COLO829 (cell line): ENCODE data around the gene CENPC.
"Not testable (repeated sequence)": the region's sequence is repeated elsewhere in the genome, so short reads cannot be mapped to it uniquely, and the experiment has no call there.

Experiments used
- DNase-seq: peaks from one replicate; pipeline ENCODE4 v3.0.0; 2012; ENCODE audit warnings: low spot score

Gene CENPC

DNA sequence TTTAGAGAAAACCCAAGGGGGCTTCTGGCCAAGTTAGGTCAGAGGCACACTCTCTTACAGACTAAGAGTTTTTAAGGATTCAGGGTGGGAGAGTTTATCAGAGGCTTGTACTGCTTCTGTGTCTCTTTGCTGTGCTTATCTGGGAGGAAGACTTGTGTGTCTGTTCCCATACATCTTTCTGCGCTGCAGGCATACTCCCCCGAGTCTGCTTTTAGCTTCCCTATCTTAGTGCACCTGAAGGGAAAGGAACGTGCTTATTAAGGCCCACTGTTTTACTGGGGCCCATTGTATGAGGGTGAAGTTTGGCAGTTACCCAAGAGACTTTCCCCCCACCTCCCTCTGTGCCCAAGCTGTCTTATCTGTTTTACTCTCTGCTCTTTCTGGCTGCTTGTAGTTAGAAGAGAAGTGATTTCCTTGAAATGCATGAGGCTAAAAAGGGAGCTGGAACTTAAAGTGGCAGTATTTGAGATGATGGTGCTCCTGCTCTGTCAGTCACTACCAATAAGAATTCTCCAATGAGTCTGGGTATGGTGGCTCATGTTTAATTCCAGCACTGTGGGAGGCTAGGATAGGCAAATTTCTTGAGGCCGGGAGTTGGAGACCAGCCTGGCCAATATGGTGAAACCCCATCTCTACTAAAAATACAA, 7.0 kb upstream of the CENPC start:
- DNase-seq, result not testable (repeated sequence)

DNA sequence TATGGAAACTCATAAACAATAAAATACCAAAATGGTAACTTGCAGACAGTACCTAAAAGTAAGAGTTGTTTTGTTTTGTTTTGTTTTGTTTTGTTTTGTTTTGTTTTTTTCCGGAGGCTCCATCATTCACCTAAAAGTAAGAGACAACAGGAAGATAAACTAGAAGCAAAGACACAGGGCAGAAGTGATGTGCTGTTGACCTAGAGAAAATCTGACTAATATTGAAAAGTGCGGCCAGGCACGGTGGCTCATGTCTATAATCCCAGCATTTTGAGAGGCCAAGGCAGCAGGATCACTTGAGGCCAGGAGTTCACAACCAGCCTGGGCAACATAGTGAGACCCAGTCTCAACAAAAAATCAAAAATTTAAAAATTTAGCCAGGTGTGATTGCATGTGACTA, 5.6 kb upstream of the CENPC start:
- no peak for DNase-seq

DNA sequence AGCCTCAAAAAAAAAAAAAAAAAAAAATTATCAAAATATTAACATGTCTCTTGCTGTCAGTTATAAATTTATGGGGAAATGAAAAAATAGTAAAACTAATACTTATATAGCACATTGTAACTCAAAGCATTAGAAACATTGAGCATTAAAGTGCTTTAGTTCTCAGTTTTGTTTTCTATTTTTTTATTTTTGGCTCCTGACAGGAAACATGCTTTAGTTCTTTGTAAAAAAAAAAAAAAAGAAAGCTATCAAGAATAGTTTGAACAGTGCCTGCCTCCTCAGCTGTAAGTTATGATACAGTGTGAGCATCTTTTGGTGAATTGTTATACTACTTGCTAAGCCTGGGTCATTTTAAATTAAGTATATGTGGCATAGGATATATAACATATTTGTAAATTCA, 5.1 kb upstream of the CENPC start:
- DNase-seq, result no peak

DNA sequence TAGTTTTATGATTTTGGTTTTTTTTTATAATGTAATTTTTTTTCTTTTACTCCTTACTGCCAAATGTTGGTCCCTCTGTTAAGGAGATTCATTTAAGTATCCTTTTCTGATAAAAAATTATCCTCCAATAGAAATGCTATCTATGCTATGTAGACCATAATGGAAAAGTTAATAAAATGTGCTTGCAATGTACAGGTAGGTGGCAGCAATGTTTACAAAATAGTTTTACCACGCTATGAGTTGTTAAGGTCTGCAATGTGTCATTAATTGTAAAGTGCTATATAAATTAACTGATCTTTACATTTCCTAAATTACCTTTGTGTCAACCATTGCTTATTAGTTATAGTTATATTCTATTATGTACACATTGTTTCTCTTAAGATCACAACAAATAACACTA, 3.8 kb upstream of the CENPC start:
- DNase-seq, result no peak

DNA sequence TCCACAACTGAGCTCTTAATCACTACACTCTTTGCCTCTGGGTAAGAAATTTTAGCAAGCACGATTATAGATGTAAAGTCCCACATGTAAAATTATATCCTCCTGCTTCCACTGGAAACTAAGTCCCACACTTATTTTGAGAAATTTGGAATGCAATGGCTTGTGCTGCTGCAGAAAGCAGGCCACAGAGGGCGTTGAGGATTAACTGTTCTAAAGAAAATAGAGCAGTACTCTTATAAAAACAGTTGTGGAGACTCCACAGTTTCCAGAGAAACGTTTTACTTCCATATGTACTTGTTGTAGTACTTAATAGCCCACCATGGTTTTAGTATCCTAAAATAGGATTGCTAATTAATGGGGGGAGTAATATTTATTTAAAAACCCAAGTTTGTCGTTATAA, 1.7 kb upstream of the CENPC start:
- no peak for DNase-seq

DNA sequence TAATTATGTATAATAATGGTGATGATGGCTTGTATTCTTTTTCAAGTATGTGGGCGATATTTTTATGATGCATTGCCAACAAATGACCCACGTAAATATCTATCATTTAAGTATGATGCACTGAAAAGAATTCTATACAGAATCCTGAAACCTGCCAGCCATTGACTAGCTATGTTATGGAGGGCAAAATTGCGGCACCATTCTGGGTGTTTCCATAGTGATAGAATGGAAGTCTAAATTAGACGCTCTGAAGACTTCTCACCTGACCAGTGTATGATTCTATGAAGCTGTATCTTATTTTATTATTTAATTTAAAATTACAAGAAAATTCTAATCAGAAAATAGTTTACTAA, 677 bp upstream of the CENPC start:
- DNase-seq, result no peak

DNA sequence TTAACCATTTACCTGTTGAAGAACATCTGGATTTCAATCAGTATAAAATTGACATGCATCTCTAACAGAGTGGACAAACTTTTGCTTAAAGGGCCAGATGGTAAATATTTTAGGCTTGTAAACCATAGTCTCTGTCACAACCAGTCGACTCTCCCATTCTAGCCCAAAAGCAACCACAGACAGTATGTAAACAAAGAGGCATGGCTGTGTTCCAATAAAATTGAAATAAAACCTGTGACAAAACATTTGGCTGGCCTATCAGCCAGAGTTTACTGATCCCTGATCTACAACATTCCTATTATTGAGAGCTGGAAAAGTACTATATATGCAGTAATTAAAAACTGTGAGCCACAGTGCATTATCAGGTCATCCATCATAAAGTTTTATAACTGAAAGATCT, 3.2 kb downstream of the CENPC start:
- DNase-seq, result no peak

DNA sequence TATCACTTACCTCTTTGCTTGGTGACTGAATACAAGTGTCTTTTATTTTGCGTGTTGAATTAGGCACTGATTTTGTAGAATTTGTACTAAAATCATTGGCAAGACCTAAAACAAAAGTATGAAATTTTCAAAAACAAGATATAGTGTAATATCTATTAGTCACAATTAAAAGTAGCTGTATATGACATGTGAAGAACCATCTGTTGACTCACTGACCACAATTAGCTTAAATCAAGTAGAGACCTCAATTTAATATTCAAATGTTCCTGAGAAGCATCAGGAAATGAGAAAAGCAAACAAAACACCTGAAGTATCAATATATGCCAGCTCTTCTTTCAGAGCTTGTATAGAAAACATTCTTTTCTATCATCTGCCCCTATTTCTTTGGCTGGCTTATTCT, 5.5 kb downstream of the CENPC start:
- no peak for DNase-seq

DNA sequence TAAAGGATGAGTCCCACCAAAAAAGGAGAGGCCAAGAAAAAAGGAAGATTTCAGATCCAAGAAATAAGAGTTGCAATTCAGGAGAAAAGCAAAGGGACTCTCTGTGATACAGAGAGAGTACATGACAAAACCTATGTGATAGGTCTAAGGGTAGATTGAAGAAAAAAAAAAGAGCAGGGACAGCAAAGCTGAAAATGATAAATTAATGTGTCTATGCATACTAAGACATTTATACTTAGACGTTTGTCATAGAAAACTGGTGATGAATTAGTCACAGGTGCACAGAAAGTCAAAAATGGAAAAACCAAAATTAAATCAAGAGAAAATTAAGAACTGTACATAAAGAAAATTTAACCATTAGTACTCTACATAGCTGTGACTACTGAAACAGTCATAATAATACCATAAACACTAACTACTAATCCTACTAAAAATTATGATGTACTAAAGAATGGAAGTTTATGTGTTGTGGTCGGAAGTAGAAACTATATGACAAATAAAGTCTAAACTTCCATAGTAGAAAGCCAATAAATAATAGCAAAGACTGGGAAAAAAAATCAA, 9.9 kb downstream of the CENPC start:
- DNase-seq, result no peak

DNA sequence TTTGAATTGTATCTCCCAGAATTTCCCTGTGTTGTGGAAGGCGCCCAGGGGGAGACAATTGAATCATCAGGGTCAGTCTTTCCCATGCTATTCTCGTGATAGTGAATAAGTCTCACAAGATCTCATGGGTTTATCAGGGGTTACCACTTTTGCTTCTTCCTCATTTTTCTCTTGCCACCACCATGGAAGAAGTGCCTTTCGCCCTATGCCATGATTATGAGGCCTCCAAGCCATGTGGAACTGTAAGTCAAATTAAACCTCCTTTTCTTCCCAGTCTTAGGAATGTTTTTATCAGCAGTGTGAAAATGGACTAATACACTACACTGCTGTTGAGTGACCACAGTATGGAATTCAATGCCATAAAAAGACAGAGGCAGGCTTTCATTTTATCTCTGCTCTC, 12.2 kb downstream of the CENPC start:
- DNase-seq, result no peak

DNA sequence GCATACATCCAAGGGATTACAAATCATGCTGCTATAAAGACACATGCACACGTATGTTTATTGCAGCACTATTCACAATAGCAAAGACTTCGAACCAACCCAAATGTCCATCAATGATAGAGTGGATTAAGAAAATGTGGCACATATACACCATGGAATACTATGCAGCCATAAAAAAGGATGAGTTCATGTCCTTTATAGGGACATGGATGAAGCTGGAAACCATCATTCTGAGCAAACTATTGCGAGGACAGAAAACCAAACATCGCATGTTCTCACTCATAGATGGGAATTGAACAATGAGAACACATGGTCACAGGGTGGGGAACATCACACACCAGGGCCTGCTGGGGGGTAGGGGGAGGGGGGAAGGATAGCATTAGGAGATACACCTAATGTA, 12.9 kb downstream of the CENPC start:
- not testable (repeated sequence) for DNase-seq

DNA sequence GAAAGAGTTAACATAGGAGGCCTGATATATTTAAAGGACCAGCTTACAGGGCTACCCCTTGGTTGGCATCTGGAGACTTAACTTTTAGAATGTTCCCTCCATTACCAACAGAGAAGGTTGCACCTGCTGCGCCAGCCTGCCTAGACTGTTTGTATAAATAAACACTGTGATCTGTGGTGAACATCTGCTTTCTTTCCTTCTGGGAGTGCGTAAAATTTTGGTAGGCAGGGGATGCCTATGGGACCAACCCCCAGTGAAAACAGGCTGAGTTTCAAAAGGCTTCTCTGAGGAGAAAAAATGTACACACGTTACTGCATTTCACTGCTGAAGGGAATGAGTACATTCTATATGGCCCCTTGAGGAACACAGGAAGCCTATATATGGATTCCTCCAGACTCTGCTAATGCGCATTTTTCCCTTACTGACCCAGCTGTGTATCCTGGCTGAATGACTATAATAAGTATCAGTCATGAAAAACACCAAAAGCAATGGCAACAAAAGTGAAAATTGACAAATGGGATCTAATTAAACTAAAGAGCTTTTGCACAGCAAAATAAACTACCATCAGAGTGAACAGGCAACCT, 13.8 kb downstream of the CENPC start:
- DNase-seq, result no peak

DNA sequence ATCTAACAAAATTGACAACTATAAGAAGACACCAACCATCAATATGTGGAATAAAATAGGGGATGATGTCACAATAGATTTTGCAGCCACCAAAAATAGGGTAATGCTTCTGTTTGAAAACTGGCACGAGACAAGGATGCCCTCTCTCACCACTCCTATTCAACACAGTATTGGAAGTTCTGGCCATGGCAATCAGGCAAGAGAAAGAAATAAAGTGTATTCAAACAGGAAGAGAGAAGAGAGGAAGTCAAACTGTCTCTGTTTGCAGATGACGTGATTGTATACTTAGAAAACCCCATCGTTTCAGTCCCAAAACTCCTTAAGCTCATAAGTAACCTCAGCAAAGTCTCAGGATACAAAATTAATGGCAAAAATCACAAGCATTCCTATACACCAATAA, 21.2 kb downstream of the CENPC start:
- not testable (repeated sequence) for DNase-seq

DNA sequence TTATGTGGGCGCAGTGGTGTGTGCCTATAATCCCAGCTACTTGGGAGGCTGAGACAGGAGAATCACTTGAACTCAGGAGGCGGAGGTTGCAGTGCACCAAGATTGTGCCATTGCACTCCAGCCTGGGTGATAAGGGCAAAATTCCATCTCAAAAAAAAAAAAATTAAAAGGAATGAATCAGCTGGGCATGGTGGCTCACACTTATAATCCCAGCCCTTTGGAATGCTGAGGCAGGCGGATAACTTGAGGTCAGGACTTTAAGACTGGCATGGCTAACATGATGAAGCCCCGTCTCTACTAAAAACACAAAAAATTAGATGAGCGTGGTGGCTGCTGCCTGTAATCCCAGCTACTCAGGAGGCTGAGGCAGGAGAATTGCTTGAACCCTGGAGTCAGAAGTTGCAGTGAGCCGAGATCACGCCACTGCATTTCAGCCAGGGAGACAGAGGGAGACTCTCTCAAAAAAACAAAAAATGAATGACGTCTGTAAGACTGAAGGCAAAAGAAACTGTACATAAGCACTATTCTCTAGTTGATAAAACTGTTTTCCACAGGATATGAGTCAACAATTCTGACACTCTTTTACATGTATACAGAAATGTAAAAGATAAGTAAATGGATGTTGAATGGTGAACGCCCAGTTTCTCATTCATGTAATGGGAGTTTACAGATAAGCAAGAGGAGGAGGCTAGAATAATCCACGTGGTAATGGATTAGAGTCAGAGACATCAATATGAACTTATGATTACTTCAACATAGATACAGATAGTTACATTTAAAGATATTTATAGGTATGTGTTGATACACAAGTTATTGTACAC, 22.2 kb downstream of the CENPC start:
- peak; percentile 28 for DNase-seq

DNA sequence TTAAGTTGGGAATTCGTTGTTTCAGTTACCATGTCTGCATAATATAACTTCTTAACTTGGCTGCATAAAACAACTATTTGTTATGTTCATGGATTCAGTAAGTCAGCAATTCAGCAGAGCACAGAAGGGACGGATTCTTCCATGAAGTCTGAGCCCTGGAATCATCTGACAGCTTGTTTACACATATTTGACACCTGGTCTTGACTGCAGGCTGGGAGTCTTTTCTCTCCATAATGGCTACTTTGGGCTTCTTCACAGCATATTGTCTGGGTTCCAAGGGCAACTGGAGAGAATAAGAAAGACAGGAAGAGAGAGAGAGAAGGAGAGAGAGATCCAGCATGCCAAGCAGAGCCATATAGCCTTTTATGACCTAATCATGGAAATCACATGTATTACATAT, 23.1 kb downstream of the CENPC start:
- no peak for DNase-seq

DNA sequence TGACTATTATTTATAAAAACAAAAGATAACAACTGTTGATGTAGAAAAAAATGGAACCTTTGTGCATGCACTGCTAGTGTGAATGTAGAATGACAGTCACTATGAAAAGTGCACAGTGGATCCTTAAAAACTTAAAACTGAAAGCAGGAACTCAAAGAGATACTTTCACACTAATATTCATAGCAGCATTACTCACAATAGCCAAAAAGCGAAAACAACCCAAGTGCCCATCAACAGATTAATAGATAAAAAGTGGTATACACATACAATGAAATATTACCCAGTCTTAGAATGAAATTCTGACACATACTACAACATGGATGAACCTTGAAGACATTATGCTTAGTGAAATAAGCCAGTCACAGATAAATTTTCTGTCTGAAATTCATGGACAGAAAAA, 23.8 kb downstream of the CENPC start:
- no peak for DNase-seq

DNA sequence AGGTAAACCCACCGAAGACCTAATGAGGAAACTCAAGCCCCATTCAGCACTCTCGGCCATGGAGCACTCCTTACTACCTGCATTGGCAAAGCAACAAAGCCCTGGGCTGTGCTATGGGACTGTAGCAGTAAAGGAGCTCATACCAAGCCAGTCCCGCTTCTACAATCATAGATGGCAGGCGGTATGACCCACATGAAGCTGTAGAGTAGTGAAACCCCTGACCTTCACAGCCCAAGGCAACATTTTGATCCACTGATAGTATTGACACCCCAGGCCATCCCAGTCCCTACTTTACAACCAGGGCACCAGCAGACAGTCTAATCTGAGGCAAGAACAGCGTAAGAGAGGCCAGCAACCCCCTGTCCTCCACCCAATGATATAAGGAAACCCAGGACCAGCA, 25.2 kb downstream of the CENPC start:
- no peak for DNase-seq

DNA sequence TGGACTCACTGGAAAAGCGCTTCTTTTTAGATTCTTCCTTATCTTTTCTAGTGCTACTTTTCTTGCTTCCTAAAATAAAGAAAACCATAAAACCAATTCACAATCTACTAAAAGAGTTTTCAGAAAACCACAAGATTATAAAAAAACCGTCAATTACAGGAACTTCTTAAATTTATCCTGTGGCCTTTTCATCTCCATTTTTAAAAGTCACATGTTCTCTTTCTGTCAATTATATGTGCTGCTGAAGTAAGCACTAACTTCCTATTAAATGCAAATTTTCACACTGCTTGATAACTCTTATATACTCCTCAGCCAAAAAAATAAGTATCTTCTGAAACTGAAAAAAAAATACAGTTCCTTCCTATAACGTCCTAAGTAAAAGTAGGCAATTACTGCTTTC, 32.8 kb downstream of the CENPC start:
- DNase-seq, result no peak

DNA sequence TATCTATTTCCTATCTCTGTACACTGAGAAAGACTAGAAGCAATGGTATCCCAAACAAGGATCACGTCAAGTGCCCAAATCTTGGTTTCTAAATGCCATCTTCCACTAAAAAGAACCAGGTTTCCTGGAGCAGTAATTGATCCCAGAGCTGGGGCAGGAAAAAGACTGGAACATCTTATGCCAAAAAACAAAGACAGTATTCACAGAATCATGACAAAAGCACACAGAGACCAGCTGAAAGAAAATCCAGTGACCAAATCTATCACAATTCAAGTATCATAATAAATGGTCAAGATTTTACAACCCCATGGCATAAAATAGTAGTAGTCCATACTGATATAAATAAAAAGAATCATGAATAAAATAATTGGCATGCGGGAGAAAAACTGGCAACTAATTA, 44.9 kb downstream of the CENPC start:
- no peak for DNase-seq

DNA sequence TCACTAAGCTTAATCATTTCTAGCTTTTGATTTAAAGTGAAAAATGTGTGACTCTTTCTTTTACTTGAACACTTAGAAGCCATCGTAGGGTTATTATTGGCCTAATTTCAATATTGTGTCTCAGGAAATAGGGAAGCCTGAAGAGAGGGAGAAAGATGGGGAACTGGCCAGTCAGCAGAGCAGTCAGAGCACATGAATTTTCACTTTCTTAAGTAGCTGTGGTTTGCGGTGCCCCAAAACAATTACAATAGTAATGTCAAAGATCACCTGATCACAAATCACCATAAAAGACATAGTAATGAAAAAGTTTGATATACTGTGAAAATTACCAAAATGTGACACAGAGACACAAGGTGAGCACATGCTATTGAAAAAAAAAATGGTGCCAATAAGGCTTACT, 45.5 kb downstream of the CENPC start:
- DNase-seq, result no peak

DNA sequence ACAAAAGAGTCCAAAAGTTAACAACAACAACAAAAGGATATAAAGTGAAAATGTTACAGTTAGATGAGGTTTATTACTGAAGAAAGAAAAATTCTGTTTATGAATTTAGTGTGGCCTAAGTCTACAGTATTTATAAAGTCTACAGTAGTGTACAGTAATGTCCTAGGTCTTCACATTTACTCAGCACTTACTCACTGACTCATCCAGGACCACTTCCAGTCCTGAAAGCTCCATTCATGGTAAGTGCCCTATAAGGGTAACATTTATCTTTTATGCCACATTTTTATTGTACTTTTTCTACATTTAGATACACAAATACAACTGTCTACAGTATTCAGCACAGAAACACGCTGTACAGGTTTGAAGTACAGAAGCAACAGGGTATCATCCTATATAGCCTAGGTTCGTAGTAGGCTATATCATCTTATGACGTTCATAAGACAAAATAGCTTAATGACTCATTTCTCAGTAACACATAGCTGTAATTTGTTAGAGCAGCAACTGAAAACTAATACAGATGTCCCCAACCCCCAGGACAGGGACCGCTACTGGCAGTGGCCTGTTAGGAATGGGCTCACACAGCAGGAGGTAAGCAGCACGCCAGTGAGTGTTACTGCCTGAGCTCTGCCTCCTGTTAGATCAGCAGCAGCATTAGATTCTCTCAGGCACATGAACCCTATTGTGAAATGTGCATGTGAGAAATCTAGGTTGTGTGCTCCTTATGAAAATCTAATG, 61.3 kb downstream of the CENPC start:
- DNase-seq, result peak; percentile 16

DNA sequence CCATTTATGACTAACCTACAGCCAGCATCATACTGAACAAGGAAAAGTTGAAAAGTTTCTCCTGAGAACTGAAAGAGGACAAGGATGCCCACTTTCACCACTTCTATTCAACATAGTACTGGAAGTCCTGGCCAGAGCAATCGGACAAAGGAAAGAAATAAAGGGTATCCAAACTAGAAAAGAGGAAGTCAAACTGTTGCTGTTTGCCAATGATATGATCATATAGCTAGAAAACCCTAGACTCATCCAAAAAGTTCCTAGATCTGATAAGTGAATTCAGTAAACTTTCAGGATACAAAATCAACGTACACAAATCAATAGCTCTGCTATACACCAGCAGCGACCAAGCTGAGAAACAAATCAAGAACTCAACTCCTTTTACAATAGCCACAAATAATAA, 64.5 kb downstream of the CENPC start:
- DNase-seq, result no peak

DNA sequence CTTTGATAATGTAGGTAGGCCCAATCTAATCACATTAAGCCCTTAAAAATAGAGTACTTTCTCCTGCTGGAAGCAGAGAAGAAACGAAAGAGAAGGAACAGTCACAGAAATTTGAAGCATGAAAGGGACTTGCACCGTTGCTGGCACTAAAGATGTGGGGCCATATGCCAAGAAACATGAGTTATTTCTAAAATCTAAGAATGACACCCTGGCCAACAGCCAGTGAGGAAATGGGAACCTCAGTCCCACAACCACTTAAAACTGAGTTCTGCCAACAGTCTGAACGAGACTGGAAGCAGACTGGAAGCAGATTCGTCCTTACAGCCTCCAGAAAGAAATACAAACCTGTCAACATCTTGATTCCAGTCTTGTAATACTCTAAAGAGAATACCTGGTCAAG, 70.1 kb downstream of the CENPC start:
- DNase-seq, result no peak
